ENCODE data around the gene KLF2.
"Not testable (repeated sequence)": the region's sequence is repeated elsewhere in the genome, so short reads cannot be mapped to it uniquely, and the experiment has no call there.

KLF2 gene

GRCh38 chr19:16301999-16302694, 22.5 kb upstream of the KLF2 start:
- Histone ChIP-seq H3K4me3 (ENCODE audit: low read length) (no peak overlapping the region), H3K18ac (ENCODE audit: low read length) (no peak overlapping the region), H3K27ac (ENCODE audit: low read depth, low read length) (no peak overlapping the region), H3K9ac (ENCODE audit: low read length) (no peak overlapping the region), H3K56ac (ENCODE audit: low read length) (no peak overlapping the region), H2AK5ac (ENCODE audit: low read length) (no peak overlapping the region), H3K4ac (ENCODE audit: low read depth, low read length) (no peak overlapping the region), H3K4me2 (ENCODE audit: low read length) (no peak overlapping the region), H4K8ac (ENCODE audit: low read depth, low read length) (no peak overlapping the region), H3K27me3 (ENCODE audit: insufficient read depth, low read length, poor library complexity) (no peaks in the 10 kb centered on the region), H3K4me1 (ENCODE audit: control insufficient read depth, low read depth, low read length) (no peaks in the 10 kb centered on the region), H3K79me2 (ENCODE audit: control insufficient read depth, insufficient read depth, low read length) (no peaks in the 10 kb centered on the region), H2BK120ac (ENCODE audit: low read depth, low read length) (no peak overlapping the region), H3K79me1 (ENCODE audit: low read length) (no peaks in the 10 kb centered on the region), H4K5ac (ENCODE audit: low read length) (no peak overlapping the region), H2BK5ac (ENCODE audit: low read length) (no peak overlapping the region), H3K36me3 (ENCODE audit: control insufficient read depth, insufficient read depth, low read length) (no peaks in the 10 kb centered on the region), H3K23ac (ENCODE audit: low read length) (no peak overlapping the region), H2BK15ac (replicated peaks; ENCODE audit: low read depth) (no peak overlapping the region)
- WGBS (ENCODE audit: extremely low coverage, insufficient coverage, low lambda C conversion rate), result no CpG with 5 or more reads among the region's 25 CpGs
- DNase-seq, result no peak

GRCh38 chr19:16303755-16304154, 20.9 kb upstream of the KLF2 start:
- Histone ChIP-seq H2BK15ac (replicated peaks; ENCODE audit: low read depth) (no peak overlapping the region), H3K4ac (ENCODE audit: low read depth, low read length) (no peak overlapping the region), H3K9ac (ENCODE audit: low read length) (no peak overlapping the region), H3K23ac (ENCODE audit: low read length) (no peak overlapping the region), H3K4me2 (ENCODE audit: low read length) (no peak overlapping the region), H2BK5ac (ENCODE audit: low read length) (no peak overlapping the region), H3K36me3 (ENCODE audit: control insufficient read depth, insufficient read depth, low read length) (no peaks in the 10 kb centered on the region), H2AK5ac (ENCODE audit: low read length) (no peak overlapping the region), H3K4me1 (ENCODE audit: control insufficient read depth, low read depth, low read length) (no peaks in the 10 kb centered on the region), H4K8ac (ENCODE audit: low read depth, low read length) (no peak overlapping the region), H3K27me3 (ENCODE audit: insufficient read depth, low read length, poor library complexity) (no peaks in the 10 kb centered on the region), H3K4me3 (ENCODE audit: low read length) (no peak overlapping the region), H3K27ac (ENCODE audit: low read depth, low read length) (no peak overlapping the region), H4K5ac (ENCODE audit: low read length) (no peak overlapping the region), H3K56ac (ENCODE audit: low read length) (no peak overlapping the region), H3K79me2 (ENCODE audit: control insufficient read depth, insufficient read depth, low read length) (no peaks in the 10 kb centered on the region), H3K79me1 (ENCODE audit: low read length) (no peaks in the 10 kb centered on the region), H2BK120ac (ENCODE audit: low read depth, low read length) (no peak overlapping the region), H3K18ac (ENCODE audit: low read length) (no peak overlapping the region)
- DNase-seq, result no peak
- WGBS (ENCODE audit: extremely low coverage, insufficient coverage, low lambda C conversion rate), result no CpG with 5 or more reads among the region's 3 CpGs

- WGBS (ENCODE audit: extremely low coverage, insufficient coverage, low lambda C conversion rate), result no CpG with 5 or more reads among the region's 2 CpGs
- H3K23ac ChIP-seq (ENCODE audit: low read length); H3K56ac ChIP-seq (ENCODE audit: low read length); H4K5ac ChIP-seq (ENCODE audit: low read length); H3K27me3 ChIP-seq (ENCODE audit: insufficient read depth, low read length, poor library complexity); H3K79me1 ChIP-seq (ENCODE audit: low read length); H2AK5ac ChIP-seq (ENCODE audit: low read length); H3K4me2 ChIP-seq (ENCODE audit: low read length); H2BK120ac ChIP-seq (ENCODE audit: low read depth, low read length); H3K79me2 ChIP-seq (ENCODE audit: control insufficient read depth, insufficient read depth, low read length); H3K36me3 ChIP-seq (ENCODE audit: control insufficient read depth, insufficient read depth, low read length); H3K27ac ChIP-seq (ENCODE audit: low read depth, low read length); DNase-seq; H2BK15ac ChIP-seq (replicated peaks; ENCODE audit: low read depth); H3K9ac ChIP-seq (ENCODE audit: low read length); H3K4ac ChIP-seq (ENCODE audit: low read depth, low read length); H4K8ac ChIP-seq (ENCODE audit: low read depth, low read length); H3K4me1 ChIP-seq (ENCODE audit: control insufficient read depth, low read depth, low read length); H3K4me3 ChIP-seq (ENCODE audit: low read length); H3K18ac ChIP-seq (ENCODE audit: low read length); H2BK5ac ChIP-seq (ENCODE audit: low read length): not testable (repeated sequence)
Measured at GRCh38 chr19:16304511-16304910, 20.1 kb upstream of the KLF2 start.

- H3K4ac ChIP-seq (ENCODE audit: low read depth, low read length); H4K8ac ChIP-seq (ENCODE audit: low read depth, low read length); H3K23ac ChIP-seq (ENCODE audit: low read length); H2BK5ac ChIP-seq (ENCODE audit: low read length); H4K5ac ChIP-seq (ENCODE audit: low read length); H3K36me3 ChIP-seq (ENCODE audit: control insufficient read depth, insufficient read depth, low read length); H2AK5ac ChIP-seq (ENCODE audit: low read length); H3K4me3 ChIP-seq (ENCODE audit: low read length); H3K27me3 ChIP-seq (ENCODE audit: insufficient read depth, low read length, poor library complexity); H2BK120ac ChIP-seq (ENCODE audit: low read depth, low read length); H3K27ac ChIP-seq (ENCODE audit: low read depth, low read length); H3K4me2 ChIP-seq (ENCODE audit: low read length); DNase-seq; H3K9ac ChIP-seq (ENCODE audit: low read length); H3K79me1 ChIP-seq (ENCODE audit: low read length); H3K56ac ChIP-seq (ENCODE audit: low read length); H3K18ac ChIP-seq (ENCODE audit: low read length); H2BK15ac ChIP-seq (replicated peaks; ENCODE audit: low read depth); H3K79me2 ChIP-seq (ENCODE audit: control insufficient read depth, insufficient read depth, low read length); H3K4me1 ChIP-seq (ENCODE audit: control insufficient read depth, low read depth, low read length): not testable (repeated sequence)
- WGBS (ENCODE audit: extremely low coverage, insufficient coverage, low lambda C conversion rate), result no CpG with 5 or more reads among the region's 6 CpGs
Measured at GRCh38 chr19:16305060-16305459, 19.6 kb upstream of the KLF2 start.

GRCh38 chr19:16306728-16307402, 17.8 kb upstream of the KLF2 start:
- Histone ChIP-seq H2AK5ac (ENCODE audit: low read length) (no peak overlapping the region), H3K23ac (ENCODE audit: low read length) (no peak overlapping the region), H3K56ac (ENCODE audit: low read length) (no peak overlapping the region), H4K8ac (ENCODE audit: low read depth, low read length) (no peak overlapping the region), H3K18ac (ENCODE audit: low read length) (no peak overlapping the region), H3K4me3 (ENCODE audit: low read length) (no peak overlapping the region), H3K79me1 (ENCODE audit: low read length) (no peaks in the 10 kb centered on the region), H3K4me1 (ENCODE audit: control insufficient read depth, low read depth, low read length) (no peaks in the 10 kb centered on the region), H3K36me3 (ENCODE audit: control insufficient read depth, insufficient read depth, low read length) (no peaks in the 10 kb centered on the region), H3K79me2 (ENCODE audit: control insufficient read depth, insufficient read depth, low read length) (no peaks in the 10 kb centered on the region), H3K27me3 (ENCODE audit: insufficient read depth, low read length, poor library complexity) (no peaks in the 10 kb centered on the region), H2BK120ac (ENCODE audit: low read depth, low read length) (no peak overlapping the region), H4K5ac (ENCODE audit: low read length) (no peak overlapping the region), H3K27ac (ENCODE audit: low read depth, low read length) (no peak overlapping the region), H2BK15ac (replicated peaks; ENCODE audit: low read depth) (no peak overlapping the region), H2BK5ac (ENCODE audit: low read length) (no peak overlapping the region), H3K4me2 (ENCODE audit: low read length) (no peak overlapping the region), H3K9ac (ENCODE audit: low read length) (no peak overlapping the region), H3K4ac (ENCODE audit: low read depth, low read length) (no peak overlapping the region)
- no CpG with 5 or more reads among the region's 21 CpGs for WGBS (ENCODE audit: extremely low coverage, insufficient coverage, low lambda C conversion rate)
- DNase-seq, result no peak

- WGBS (ENCODE audit: extremely low coverage, insufficient coverage, low lambda C conversion rate), result no CpG with 5 or more reads among the region's 5 CpGs
- Histone ChIP-seq H3K4me3 (ENCODE audit: low read length) (no peak overlapping the region), H2BK120ac (ENCODE audit: low read depth, low read length) (no peak overlapping the region), H3K18ac (ENCODE audit: low read length) (no peak overlapping the region), H3K27me3 (ENCODE audit: insufficient read depth, low read length, poor library complexity) (no peaks in the 10 kb centered on the region), H4K5ac (ENCODE audit: low read length) (no peak overlapping the region), H3K56ac (ENCODE audit: low read length) (no peak overlapping the region), H3K23ac (ENCODE audit: low read length) (no peak overlapping the region), H3K4me2 (ENCODE audit: low read length) (no peak overlapping the region), H3K4ac (ENCODE audit: low read depth, low read length) (no peak overlapping the region), H3K36me3 (ENCODE audit: control insufficient read depth, insufficient read depth, low read length) (no peaks in the 10 kb centered on the region), H3K9ac (ENCODE audit: low read length) (no peak overlapping the region), H3K4me1 (ENCODE audit: control insufficient read depth, low read depth, low read length) (no peaks in the 10 kb centered on the region), H2AK5ac (ENCODE audit: low read length) (no peak overlapping the region), H3K79me2 (ENCODE audit: control insufficient read depth, insufficient read depth, low read length) (no peaks in the 10 kb centered on the region), H2BK15ac (replicated peaks; ENCODE audit: low read depth) (no peak overlapping the region), H3K27ac (ENCODE audit: low read depth, low read length) (no peak overlapping the region), H4K8ac (ENCODE audit: low read depth, low read length) (no peak overlapping the region), H3K79me1 (ENCODE audit: low read length) (no peaks in the 10 kb centered on the region), H2BK5ac (ENCODE audit: low read length) (no peak overlapping the region)
- DNase-seq, result no peak
Measured at GRCh38 chr19:16308081-16308480, 16.5 kb upstream of the KLF2 start.

Measured in mesendoderm (in vitro differentiated cells).